ENCODE data around the gene MBP.

Gene MBP

DNA sequence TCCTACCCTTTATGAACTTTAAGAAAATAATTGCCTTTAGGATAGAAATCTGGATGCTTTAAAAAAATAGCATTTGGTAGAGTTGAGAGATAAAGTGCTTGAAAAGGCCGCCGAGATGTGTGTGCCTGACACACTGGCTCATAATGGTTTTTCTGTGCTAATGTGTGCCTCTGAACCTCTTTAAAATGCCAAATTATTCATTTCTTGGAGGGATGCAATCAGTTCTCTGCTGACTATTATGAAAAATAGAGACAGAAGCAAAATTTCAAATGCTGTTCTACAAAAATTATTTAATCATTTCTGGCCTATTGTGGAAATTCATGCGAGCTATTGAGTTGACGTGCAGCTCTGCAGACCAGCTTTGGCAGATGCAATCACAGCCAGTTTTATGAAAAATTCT is 18.0 kb upstream of the MBP start:
- Mint-ChIP-seq H3K27me3 (ENCODE audit: low read depth) (no peaks in the 10 kb centered on the region), H3K9me3 (peaks cover 3% of the 10 kb centered on the region), H3K27ac (no peak overlapping the region), H3K36me3 (ENCODE audit: low read depth) (no peaks in the 10 kb centered on the region), H3K4me3 (no peak overlapping the region), H3K4me1 (peaks cover 5% of the 10 kb centered on the region)
- TF ChIP-seq, protein P1, sequence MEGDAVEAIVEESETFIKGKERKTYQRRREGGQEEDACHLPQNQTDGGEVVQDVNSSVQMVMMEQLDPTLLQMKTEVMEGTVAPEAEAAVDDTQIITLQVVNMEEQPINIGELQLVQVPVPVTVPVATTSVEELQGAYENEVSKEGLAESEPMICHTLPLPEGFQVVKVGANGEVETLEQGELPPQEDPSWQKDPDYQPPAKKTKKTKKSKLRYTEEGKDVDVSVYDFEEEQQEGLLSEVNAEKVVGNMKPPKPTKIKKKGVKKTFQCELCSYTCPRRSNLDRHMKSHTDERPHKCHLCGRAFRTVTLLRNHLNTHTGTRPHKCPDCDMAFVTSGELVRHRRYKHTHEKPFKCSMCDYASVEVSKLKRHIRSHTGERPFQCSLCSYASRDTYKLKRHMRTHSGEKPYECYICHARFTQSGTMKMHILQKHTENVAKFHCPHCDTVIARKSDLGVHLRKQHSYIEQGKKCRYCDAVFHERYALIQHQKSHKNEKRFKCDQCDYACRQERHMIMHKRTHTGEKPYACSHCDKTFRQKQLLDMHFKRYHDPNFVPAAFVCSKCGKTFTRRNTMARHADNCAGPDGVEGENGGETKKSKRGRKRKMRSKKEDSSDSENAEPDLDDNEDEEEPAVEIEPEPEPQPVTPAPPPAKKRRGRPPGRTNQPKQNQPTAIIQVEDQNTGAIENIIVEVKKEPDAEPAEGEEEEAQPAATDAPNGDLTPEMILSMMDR (IDR thresholded peaks at IDR 0.05; ENCODE audit: unreplicated experiment in 3 of 3): no peak

DNA sequence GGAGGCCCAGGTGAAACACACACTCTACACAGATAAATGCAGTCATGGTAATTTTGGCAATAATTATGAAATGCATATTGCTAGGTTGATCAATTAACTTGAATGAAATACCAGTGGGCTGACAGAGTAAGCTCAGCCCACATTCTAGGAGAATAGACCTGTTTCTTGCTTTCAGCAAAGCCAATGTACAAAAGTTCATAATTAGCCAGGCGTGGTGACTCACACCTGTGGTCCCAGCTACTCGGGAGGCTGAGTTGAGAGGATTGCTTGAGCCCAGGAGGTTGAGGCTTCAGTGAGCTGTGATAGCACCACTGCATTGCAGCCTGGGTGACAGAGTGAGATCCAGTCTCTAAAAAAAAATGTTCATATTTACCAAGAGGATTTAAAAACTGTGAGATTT is 15.7 kb upstream of the MBP start:
- Mint-ChIP-seq H3K36me3 (ENCODE audit: low read depth) (peaks cover 5% of the 10 kb centered on the region), H3K4me3 (no peak overlapping the region), H3K27ac (no peak overlapping the region), H3K4me1 (peaks cover 5% of the 10 kb centered on the region), H3K9me3 (peaks cover 14% of the 10 kb centered on the region), H3K27me3 (ENCODE audit: low read depth) (peaks cover 4% of the 10 kb centered on the region)
- TF ChIP-seq, protein P1 (IDR thresholded peaks at IDR 0.05; ENCODE audit: unreplicated experiment in 3 of 3): no peak

DNA sequence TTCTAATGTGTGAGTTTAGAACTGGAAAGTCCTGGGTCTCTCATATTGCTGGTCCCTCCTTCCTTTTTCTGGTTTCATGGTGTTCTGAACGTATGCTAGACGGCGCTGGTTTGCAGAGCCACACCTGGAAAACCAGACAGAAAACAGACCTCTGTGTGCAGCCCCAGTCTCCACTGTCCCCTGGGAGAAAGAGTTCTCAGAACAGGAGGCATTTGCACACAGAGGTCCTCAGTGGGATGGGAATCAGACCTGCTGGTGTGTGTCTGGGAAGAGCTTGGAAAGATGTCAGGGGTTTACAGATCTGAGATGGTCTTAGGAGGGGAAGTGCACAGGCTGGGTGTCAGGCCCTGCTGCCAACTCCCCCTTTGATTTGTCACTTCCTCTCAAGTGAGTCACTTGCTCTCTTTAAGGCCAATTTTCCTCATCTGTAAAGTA is 14.9 kb upstream of the MBP start:
- H3K4me1 Mint-ChIP-seq: no peaks in the 10 kb centered on the region
- H3K36me3 Mint-ChIP-seq (ENCODE audit: low read depth): peaks cover 9% of the 10 kb centered on the region
- TF ChIP-seq, protein P1 (IDR thresholded peaks at IDR 0.05; ENCODE audit: unreplicated experiment in 3 of 3): no peak
- peaks cover 8% of the 10 kb centered on the region for H3K27me3 Mint-ChIP-seq (ENCODE audit: low read depth)
- H3K9me3 Mint-ChIP-seq: peaks cover 19% of the 10 kb centered on the region
- no peak overlapping the region for H3K4me3 Mint-ChIP-seq
- no peak overlapping the region for H3K27ac Mint-ChIP-seq

DNA sequence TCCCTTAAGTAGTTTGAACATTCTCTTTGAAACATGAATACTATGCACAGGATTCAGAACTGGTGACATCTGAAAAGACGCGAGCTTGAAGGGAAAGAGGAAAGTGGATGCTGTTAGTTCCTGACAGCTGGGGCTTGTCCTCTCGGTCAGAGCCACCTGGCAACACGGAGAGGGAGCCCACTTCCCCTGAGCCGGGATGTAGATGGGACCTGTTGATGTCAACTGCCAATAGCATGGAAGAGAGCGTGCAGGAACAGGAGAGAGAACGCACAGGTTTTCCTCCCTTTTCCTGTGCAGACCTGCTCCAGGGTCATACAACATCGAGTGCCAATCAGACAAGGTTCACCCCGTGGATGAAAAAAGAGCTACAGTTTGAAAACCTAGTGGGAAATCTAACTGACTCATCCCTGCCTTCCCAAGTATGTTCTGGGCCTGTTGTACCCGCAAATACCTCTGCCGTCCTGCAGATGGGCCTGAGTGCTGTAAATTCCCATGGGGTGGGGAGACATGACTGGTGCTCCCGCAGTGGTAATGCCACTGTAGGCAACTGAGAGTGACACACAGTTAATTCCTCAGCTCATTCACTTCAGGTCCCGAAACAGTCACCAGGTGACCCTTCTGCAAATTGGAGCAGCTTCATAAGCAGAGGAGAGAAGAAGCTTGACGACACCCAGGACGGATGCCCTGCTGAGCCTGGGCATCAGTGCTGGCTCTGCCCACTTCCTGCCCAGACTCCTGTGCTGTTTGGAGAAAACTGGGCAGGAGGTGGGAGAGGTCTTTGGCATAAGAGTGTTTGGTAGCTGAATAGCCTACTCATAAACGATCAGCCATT is 13.9 kb upstream of the MBP start:
- H3K4me1 Mint-ChIP-seq: no peaks in the 10 kb centered on the region
- H3K36me3 Mint-ChIP-seq (ENCODE audit: low read depth): peaks cover 15% of the 10 kb centered on the region
- H3K27ac Mint-ChIP-seq: no peak overlapping the region
- no peak overlapping the region for H3K4me3 Mint-ChIP-seq
- H3K27me3 Mint-ChIP-seq (ENCODE audit: low read depth): peaks cover 9% of the 10 kb centered on the region
- TF ChIP-seq, protein P1 (IDR thresholded peaks at IDR 0.05; ENCODE audit: unreplicated experiment in 3 of 3): no peak
- peaks cover 25% of the 10 kb centered on the region for H3K9me3 Mint-ChIP-seq

DNA sequence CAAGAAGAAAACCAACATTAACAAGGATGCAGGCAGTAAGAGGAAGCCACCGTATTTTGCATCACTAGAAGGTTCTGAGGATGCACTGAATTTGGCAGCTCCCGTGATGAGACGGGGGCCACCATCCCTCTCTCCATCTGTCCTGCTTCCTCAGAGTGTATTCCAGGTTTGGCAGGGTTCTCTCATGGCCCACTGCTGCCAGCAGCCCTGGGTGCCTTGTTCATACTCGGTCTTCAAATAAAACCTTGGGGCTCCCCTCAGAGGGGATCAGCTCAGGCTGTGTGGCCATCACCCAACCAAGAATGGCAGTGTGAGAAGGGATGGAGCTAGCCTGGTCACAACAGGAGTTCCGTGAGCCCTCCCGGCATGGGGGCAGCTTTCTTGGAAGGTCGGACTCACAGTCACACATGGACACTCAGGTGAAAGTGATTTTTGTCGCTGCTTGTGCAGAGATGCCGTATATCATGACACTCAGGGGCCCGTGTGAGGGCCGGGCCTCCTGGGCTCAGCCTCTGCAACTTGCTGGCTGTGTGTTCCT is 12.8 kb upstream of the MBP start:
- peaks cover 25% of the 10 kb centered on the region for H3K9me3 Mint-ChIP-seq
- TF ChIP-seq, protein P1 (IDR thresholded peaks at IDR 0.05; ENCODE audit: unreplicated experiment in 3 of 3): no peak
- no peak overlapping the region for H3K27ac Mint-ChIP-seq
- no peaks in the 10 kb centered on the region for H3K4me1 Mint-ChIP-seq
- peaks cover 9% of the 10 kb centered on the region for H3K27me3 Mint-ChIP-seq (ENCODE audit: low read depth)
- peaks cover 15% of the 10 kb centered on the region for H3K36me3 Mint-ChIP-seq (ENCODE audit: low read depth)
- H3K4me3 Mint-ChIP-seq: no peak overlapping the region

All from nephron (organoid).